T follicular helper cell (primary cell): Measurements from ENCODE around the gene PRR12.
A peak's percentile ranks its signal among the peaks of the same experiment; 100 is the strongest.

Experiments used
- DNase-seq: peaks from one replicate; pipeline ENCODE4 v3.0.0-alpha.2; 2020; ENCODE audit warnings: low read depth

Gene PRR12

GRCh38 chr19:49592486-49593232 is 1.7 kb downstream of the PRR12 start:
- DNase-seq = no peak

GRCh38 chr19:49593233-49594113 is 2.5 kb downstream of the PRR12 start:
- DNase-seq = peak; percentile 90

- no peak for DNase-seq
Observed at GRCh38 chr19:49594157-49594992, 3.4 kb downstream of the PRR12 start.

GRCh38 chr19:49594993-49595818 is 4.2 kb downstream of the PRR12 start:
- no peak for DNase-seq

GRCh38 chr19:49595819-49596404 is 4.9 kb downstream of the PRR12 start:
- DNase-seq = no peak

GRCh38 chr19:49596407-49596806 is 5.4 kb downstream of the PRR12 start:
- DNase-seq = no peak

GRCh38 chr19:49596954-49597702 is 6.1 kb downstream of the PRR12 start:
- DNase-seq = no peak

- DNase-seq = no peak
Observed at GRCh38 chr19:49597703-49597974, 6.7 kb downstream of the PRR12 start.

- DNase-seq = no peak
Observed at GRCh38 chr19:49599378-49600295, 8.7 kb downstream of the PRR12 start.

GRCh38 chr19:49601482-49602038 is 10.6 kb downstream of the PRR12 start:
- DNase-seq = no peak

GRCh38 chr19:49602806-49603205 is 11.8 kb downstream of the PRR12 start:
- DNase-seq = no peak

- no peak for DNase-seq
Observed at GRCh38 chr19:49605605-49606004, 14.6 kb downstream of the PRR12 start.

- no peak for DNase-seq
Observed at GRCh38 chr19:49609499-49610092, 18.6 kb downstream of the PRR12 start.

GRCh38 chr19:49613374-49613773 is 22.4 kb downstream of the PRR12 start:
- DNase-seq = no peak

GRCh38 chr19:49614096-49614833 is 23.3 kb downstream of the PRR12 start:
- DNase-seq = no peak

GRCh38 chr19:49615861-49616260 is 24.9 kb downstream of the PRR12 start:
- no peak for DNase-seq

- no peak for DNase-seq
Observed at GRCh38 chr19:49616532-49616931, 25.6 kb downstream of the PRR12 start.

- no peak for DNase-seq
Observed at GRCh38 chr19:49616945-49617344, 26.0 kb downstream of the PRR12 start.
